K562 (cell line): Measurements from ENCODE around the gene ZNF787. TPM values are rescaled to one million over a fixed set of nuclear protein-coding genes. Genes with fewer than 3 reads are reported as not detected.

Experiments
- ARID1B ChIP-seq: fragments of 450-650 bp; IDR thresholded peaks from 2 replicates; pipeline ENCODE4 v1.6.1; 2016; ENCODE audit warnings: antibody characterized with exemption, mild to moderate bottlenecking, inconsistent platforms
- BCOR ChIP-seq: fragments of 450-650 bp; IDR thresholded peaks from 2 replicates; pipeline ENCODE4 v1.6.1; 2016
- CHD1 ChIP-seq: fragments of 200-600 bp; sonication (generic); IDR thresholded peaks from one replicate; pipeline ENCODE4 v1.6.1; 2012; ENCODE audit warnings: mild to moderate bottlenecking, moderate library complexity, low read length, inconsistent platforms
- DPF2 ChIP-seq: fragments of 450-650 bp; IDR thresholded peaks from 2 replicates; pipeline ENCODE4 v1.6.1; 2016
- HDGF ChIP-seq: fragments of 450-650 bp; IDR thresholded peaks from 2 replicates; pipeline ENCODE4 v1.6.1; 2016
- HIVEP1 ChIP-seq: fragments of 250-450 bp; sonication (Bioruptor Pico); IDR thresholded peaks from 2 replicates; pipeline ENCODE4 v1.4.0; 2020; ENCODE audit warnings: mild to moderate bottlenecking
- KLF16 ChIP-seq: IDR thresholded peaks from 2 replicates; pipeline ENCODE4 v1.6.1; 2016; ENCODE audit warnings: antibody characterized with exemption
- L3MBTL2 ChIP-seq: fragments of 450-650 bp; IDR thresholded peaks from 2 replicates; pipeline ENCODE4 v1.6.1; 2016; ENCODE audit warnings: mild to moderate bottlenecking, moderate library complexity
- NUFIP1 ChIP-seq: fragments of 450-650 bp; IDR thresholded peaks from 2 replicates; pipeline ENCODE4 v1.6.1; 2018; ENCODE audit not compliant: partially characterized antibody
- SAP30 ChIP-seq: fragments of 200-600 bp; sonication (generic); IDR thresholded peaks from 2 replicates; pipeline ENCODE4 v1.6.1; 2012; ENCODE audit warnings: borderline replicate concordance, low read depth, mild to moderate bottlenecking, moderate library complexity, low read length, control low read depth, inconsistent platforms; ENCODE audit not compliant: insufficient read depth, poor library complexity, severe bottlenecking
- SIX5 ChIP-seq, 2 experiments: IDR thresholded peaks; 2 replicates each; pipeline ENCODE4 v1.6.1; 2011; ENCODE audit warnings: low read length in 2 of 2, borderline replicate concordance in 1 of 2, low read depth in 1 of 2, mild to moderate bottlenecking in 1 of 2, moderate library complexity in 1 of 2; ENCODE audit not compliant: insufficient read depth in 1 of 2
- SMARCA4 ChIP-seq: fragments of 450-650 bp; IDR thresholded peaks from 2 replicates; pipeline ENCODE4 v1.6.1; 2016
- SMARCE1 ChIP-seq: fragments of 450-650 bp; IDR thresholded peaks from 2 replicates; pipeline ENCODE4 v1.7.1; 2016; ENCODE audit warnings: mild to moderate bottlenecking
- SMC3 ChIP-seq: conservative IDR thresholded peaks from 2 replicates; pipeline ENCODE4 v1.6.1; 2011; ENCODE audit warnings: low read depth, low read length, improper control_type of control experiment; ENCODE audit not compliant: insufficient read depth
- STAT5B ChIP-seq: fragments of 250-450 bp; sonication (Bioruptor Pico); IDR thresholded peaks from 2 replicates; pipeline ENCODE4 v1.8.0; 2021; ENCODE audit warnings: mild to moderate bottlenecking, inconsistent platforms
- TAL1 ChIP-seq: fragments of 450-650 bp; IDR thresholded peaks from 2 replicates; pipeline ENCODE4 v1.6.1; 2016; ENCODE audit warnings: mild to moderate bottlenecking
- ZBTB7A ChIP-seq: IDR thresholded peaks from 2 replicates; pipeline ENCODE4 v1.6.1; 2011; ENCODE audit warnings: low read depth, mild to moderate bottlenecking, low read length, moderate library complexity, borderline replicate concordance; ENCODE audit not compliant: control insufficient read depth
- polyA plus RNA-seq, 8 experiments: library from polyadenylated mRNA; depleted of rRNA in 4 of 8; stranded (reverse) in 5 of 8; unstranded in 3 of 8; fragments of >200 nt; fragmentation: Nextera tagmentation in 2 of 8; fragmentation: Illumina TruSeq in 1 of 8; extraction: Ambion mirVana in 2 of 8; extraction: Trizol in 1 of 8; gene quantifications; 2 replicates each; pipeline versions ENCODE4 v1.2.1 to v1.2.3, GENCODE V29; 2011 to 2014; ENCODE audit warnings: inconsistent platforms in 1 of 8, missing spikeins in 1 of 8
- total RNA-seq, 7 experiments: library from RNA; depleted of rRNA in 6 of 7; stranded (reverse); fragments of >200 nt in 6 of 7; fragmentation: Illumina TruSeq in 2 of 7; extraction: Trizol in 2 of 7; gene quantifications; 2 replicates each; pipeline versions ENCODE4 v1.2.1 to v1.2.3, GENCODE V29; 2011 to 2021; ENCODE audit warnings: low replicate concordance in 1 of 7
- TF ChIP-seq, protein P1 (sequence below): fragments of 450-650 bp; IDR thresholded peaks from 2 replicates; pipeline ENCODE4 v1.6.1; 2017; ENCODE audit warnings: antibody characterized with exemption, mild to moderate bottlenecking
- TF ChIP-seq, protein P2 (sequence below): sonication (generic); formaldehyde crosslinking; IDR thresholded peaks from 2 replicates; pipeline ENCODE4 v1.8.0; 2022; ENCODE audit warnings: mild to moderate bottlenecking, missing genetic modification reagents
- TF ChIP-seq, protein P3 (sequence below), 2 experiments: IDR thresholded peaks; 2 replicates each; pipeline ENCODE4 v1.6.1; 2011; ENCODE audit warnings: borderline replicate concordance in 1 of 2, control low read depth in 1 of 2, low read depth in 1 of 2, low read length in 1 of 2, mild to moderate bottlenecking in 1 of 2, mixed read lengths in 1 of 2, moderate library complexity in 1 of 2; ENCODE audit not compliant: insufficient read depth in 1 of 2, insufficient read length in 1 of 2, poor library complexity in 1 of 2, severe bottlenecking in 1 of 2; ENCODE audit errors: extremely low read depth in 1 of 2

ZNF787 gene
- total and polyA plus RNA-seq, 9 of the 15 experiments (the other 6 are each of a cell fraction or from before 2014, with no cell fraction given): 0.45 to 77.6 (median 7.3) TPM

DNA sequence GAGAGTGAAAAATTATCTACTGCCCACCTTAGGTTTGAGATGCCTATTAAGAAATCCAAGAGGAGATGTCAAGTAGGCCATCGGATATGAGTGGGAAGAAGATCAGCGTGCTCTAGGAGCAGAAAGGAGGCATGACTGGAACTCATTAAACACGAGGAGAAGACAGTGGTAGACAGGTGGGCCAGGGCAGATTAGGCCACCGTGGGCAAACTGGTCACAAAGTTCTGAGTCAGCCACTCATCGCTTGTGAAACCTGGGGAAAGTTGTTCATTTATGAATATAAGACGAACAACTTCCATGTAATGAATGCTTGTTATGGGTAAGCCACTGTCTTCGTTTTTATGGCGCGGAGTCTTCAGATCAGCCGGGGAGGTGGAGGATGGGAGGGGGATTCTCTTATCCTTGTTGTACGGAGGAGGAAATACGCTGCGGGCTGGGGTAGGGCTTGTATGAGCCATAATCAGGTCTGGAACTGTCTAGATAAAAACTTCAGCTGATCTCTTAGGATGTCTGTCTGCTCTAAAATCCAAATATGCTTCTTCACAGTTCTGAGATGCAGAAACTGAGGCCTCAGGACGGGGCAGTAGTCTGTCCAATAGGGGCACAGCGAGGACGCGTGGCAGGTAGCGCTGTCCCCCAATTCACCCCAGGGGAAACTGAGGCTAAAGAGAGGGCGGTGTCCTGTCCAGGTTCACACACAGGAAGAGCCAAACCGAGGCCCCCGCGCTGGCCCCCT is 18.9 kb upstream of the ZNF787 start (continued):
- TF ChIP-seq, protein P1, sequence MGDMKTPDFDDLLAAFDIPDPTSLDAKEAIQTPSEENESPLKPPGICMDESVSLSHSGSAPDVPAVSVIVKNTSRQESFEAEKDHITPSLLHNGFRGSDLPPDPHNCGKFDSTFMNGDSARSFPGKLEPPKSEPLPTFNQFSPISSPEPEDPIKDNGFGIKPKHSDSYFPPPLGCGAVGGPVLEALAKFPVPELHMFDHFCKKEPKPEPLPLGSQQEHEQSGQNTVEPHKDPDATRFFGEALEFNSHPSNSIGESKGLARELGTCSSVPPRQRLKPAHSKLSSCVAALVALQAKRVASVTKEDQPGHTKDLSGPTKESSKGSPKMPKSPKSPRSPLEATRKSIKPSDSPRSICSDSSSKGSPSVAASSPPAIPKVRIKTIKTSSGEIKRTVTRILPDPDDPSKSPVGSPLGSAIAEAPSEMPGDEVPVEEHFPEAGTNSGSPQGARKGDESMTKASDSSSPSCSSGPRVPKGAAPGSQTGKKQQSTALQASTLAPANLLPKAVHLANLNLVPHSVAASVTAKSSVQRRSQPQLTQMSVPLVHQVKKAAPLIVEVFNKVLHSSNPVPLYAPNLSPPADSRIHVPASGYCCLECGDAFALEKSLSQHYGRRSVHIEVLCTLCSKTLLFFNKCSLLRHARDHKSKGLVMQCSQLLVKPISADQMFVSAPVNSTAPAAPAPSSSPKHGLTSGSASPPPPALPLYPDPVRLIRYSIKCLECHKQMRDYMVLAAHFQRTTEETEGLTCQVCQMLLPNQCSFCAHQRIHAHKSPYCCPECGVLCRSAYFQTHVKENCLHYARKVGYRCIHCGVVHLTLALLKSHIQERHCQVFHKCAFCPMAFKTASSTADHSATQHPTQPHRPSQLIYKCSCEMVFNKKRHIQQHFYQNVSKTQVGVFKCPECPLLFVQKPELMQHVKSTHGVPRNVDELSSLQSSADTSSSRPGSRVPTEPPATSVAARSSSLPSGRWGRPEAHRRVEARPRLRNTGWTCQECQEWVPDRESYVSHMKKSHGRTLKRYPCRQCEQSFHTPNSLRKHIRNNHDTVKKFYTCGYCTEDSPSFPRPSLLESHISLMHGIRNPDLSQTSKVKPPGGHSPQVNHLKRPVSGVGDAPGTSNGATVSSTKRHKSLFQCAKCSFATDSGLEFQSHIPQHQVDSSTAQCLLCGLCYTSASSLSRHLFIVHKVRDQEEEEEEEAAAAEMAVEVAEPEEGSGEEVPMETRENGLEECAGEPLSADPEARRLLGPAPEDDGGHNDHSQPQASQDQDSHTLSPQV: 0 out of 2 replicates have a peak, but pooled peaks have one; percentile 34
- TF ChIP-seq SAP30 (peak; percentile 22), HIVEP1 (no peak), NUFIP1 (no peak), SMARCA4 (peak; percentile 29; the same call in 1 of the 2 replicates), L3MBTL2 (peak; percentile 77; the same call in 1 of the 2 replicates), TAL1 (peak; percentile 22; the same call in 1 of the 2 replicates), SMARCE1 (0 out of 2 replicates have a peak, but pooled peaks have one; percentile 29), KLF16 (0 out of 2 replicates have a peak, but pooled peaks have one; percentile 21), ARID1B (peak; percentile 64), SMC3 (0 out of 2 replicates have a peak, but pooled peaks have one; percentile 3), ZBTB7A (peak; percentile 52; the same call in 1 of the 2 replicates), SIX5 (IDR thresholded peaks at IDR 0.05; ENCODE audit: borderline replicate concordance in 1 of 2, insufficient read depth in 1 of 2, low read depth in 1 of 2, low read length in 2 of 2) (no peak), STAT5B (CRISPR knock-in tag) (no peak), CHD1 (peak; percentile 39), HDGF (0 out of 2 replicates have a peak, but pooled peaks have one; percentile 21), BCOR (peak; percentile 87), DPF2 (0 out of 2 replicates have a peak, but pooled peaks have one; percentile 2)
- TF ChIP-seq, protein P2, sequence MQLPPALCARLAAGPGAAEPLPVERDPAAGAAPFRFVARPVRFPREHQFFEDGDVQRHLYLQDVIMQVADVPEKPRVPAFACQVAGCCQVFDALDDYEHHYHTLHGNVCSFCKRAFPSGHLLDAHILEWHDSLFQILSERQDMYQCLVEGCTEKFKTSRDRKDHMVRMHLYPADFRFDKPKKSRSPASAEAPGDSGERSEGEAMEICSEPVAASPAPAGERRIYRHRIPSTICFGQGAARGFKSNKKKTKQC (CRISPR knock-in tag): no peak
- TF ChIP-seq, protein P3, sequence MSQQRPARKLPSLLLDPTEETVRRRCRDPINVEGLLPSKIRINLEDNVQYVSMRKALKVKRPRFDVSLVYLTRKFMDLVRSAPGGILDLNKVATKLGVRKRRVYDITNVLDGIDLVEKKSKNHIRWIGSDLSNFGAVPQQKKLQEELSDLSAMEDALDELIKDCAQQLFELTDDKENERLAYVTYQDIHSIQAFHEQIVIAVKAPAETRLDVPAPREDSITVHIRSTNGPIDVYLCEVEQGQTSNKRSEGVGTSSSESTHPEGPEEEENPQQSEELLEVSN (IDR thresholded peaks at IDR 0.05; ENCODE audit: borderline replicate concordance in 1 of 2, extremely low read depth in 1 of 2, insufficient read depth in 1 of 2, insufficient read length in 1 of 2, low read depth in 1 of 2, low read length in 1 of 2, poor library complexity in 1 of 2, severe bottlenecking in 1 of 2): peak; percentile 31 to 62
